ENCODE measurements around the gene RGS4. TPM values are rescaled to one million over a fixed set of nuclear protein-coding genes. Genes with fewer than 3 reads are reported as not detected.

RGS4 gene
- total and polyA plus RNA-seq, 7 donors, result 0.23 to 15.7 (median 7.8) TPM; not detected in 1

- Histone ChIP-seq H3K9me3 (no peaks in the 10 kb centered on the region), H3K36me3 (no peaks in the 10 kb centered on the region), H3K4me1 (no peaks in the 10 kb centered on the region), H3K4me3 (no peak overlapping the region), H3K27ac (no peak overlapping the region), H3K27me3 (no peaks in the 10 kb centered on the region)
- 69 to 77% methylated on average over 3 of the region's 3 CpGs for WGBS, 2 donors
- TF ChIP-seq POLR2A (IDR thresholded peaks at IDR 0.05), result no peak
- TF ChIP-seq EP300 (IDR thresholded peaks at IDR 0.05), result no peak
- no peak for DNase-seq
- intact Hi-C loops (cut with DNase I), result no loop called here
Observed at GRCh38 chr1:163035446-163036249, 33.5 kb upstream of the RGS4 start.

DNA sequence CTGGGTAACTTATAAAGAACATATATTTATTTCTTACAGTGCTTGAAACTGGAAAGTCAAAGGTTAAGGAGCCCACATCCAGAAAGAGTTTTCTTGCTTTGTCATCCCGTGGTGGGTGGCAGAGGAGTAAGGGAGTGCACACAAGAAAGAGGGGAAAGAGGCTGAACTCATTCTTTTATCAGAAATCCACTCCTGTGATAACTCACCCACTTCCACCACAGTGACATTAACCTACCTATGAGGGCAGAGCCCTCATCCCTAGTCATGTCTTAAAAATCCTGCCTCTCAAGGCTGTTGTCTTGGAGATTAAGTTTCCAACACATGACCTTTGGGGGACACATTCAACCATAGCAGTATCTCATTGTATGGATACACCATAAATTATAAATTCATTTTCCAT, 32.5 kb upstream of the RGS4 start:
- WGBS, 2 donors, result 19 to 54% methylated on average over 1 of the region's 1 CpG
- H3K4me1 ChIP-seq, result no peaks in the 10 kb centered on the region

DNA sequence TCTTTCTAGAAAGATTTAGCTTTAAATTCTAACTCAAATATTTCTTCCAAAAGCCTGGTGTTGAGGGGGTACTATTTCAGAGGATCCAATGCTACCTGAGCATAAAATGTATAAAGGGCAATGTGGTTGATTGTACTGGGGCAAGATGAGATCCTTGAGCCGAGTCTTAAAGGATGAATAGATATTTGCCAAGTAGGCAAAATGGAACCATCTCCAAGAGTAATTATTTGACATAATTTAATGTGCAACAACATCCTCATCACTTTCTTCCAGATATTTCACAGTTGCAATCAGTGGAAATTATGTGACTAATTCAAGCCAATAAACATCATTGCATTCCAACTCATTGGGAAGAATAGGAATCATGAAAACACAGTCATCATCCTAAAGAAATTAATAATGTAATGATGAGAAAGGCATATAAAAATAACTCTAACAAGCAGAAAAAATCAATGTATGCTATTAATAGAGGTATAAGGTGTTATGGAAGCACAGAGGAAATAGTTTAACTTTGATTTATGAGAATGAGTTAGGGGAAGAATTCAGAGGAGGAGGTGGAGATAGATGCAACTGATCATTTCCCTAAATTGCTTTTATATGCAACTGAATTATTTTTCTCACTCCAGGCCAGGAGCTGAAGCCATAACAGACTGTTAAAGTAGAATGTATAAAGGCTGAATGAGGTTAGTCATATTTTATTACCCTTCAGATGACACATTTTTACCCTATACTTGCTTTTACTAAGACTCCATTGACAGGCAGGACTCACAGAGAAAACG, 30.0 kb upstream of the RGS4 start:
- no peak for DNase-seq
- H3K4me1 ChIP-seq, result no peaks in the 10 kb centered on the region
- 81 to 82% methylated on average over 2 of the region's 2 CpGs for WGBS, 2 donors
- intact Hi-C loops (cut with DNase I), result no loop called here
- no peaks in the 10 kb centered on the region for H3K9me3 ChIP-seq
- TF ChIP-seq EP300 (IDR thresholded peaks at IDR 0.05), result no peak
- no peak for TF ChIP-seq POLR2AphosphoS5 (IDR thresholded peaks at IDR 0.05)
- no peak for TF ChIP-seq POLR2A (IDR thresholded peaks at IDR 0.05)
- TF ChIP-seq, protein P1, sequence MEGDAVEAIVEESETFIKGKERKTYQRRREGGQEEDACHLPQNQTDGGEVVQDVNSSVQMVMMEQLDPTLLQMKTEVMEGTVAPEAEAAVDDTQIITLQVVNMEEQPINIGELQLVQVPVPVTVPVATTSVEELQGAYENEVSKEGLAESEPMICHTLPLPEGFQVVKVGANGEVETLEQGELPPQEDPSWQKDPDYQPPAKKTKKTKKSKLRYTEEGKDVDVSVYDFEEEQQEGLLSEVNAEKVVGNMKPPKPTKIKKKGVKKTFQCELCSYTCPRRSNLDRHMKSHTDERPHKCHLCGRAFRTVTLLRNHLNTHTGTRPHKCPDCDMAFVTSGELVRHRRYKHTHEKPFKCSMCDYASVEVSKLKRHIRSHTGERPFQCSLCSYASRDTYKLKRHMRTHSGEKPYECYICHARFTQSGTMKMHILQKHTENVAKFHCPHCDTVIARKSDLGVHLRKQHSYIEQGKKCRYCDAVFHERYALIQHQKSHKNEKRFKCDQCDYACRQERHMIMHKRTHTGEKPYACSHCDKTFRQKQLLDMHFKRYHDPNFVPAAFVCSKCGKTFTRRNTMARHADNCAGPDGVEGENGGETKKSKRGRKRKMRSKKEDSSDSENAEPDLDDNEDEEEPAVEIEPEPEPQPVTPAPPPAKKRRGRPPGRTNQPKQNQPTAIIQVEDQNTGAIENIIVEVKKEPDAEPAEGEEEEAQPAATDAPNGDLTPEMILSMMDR (IDR thresholded peaks at IDR 0.05), result no peak
- H3K27me3 ChIP-seq, result no peaks in the 10 kb centered on the region
- H3K36me3 ChIP-seq, result no peaks in the 10 kb centered on the region
- H3K27ac ChIP-seq, result no peak overlapping the region
- no peak overlapping the region for H3K4me3 ChIP-seq

More for the DNA sequence above, 32.5 kb upstream of the RGS4 start:
- no peak for TF ChIP-seq EP300 (IDR thresholded peaks at IDR 0.05)
- no peaks in the 10 kb centered on the region for H3K27me3 ChIP-seq
- no peak for DNase-seq
- H3K27ac ChIP-seq, result no peak overlapping the region
- no peak overlapping the region for H3K4me3 ChIP-seq
- intact Hi-C loops (cut with DNase I), result no loop called here
- no peaks in the 10 kb centered on the region for H3K9me3 ChIP-seq
- H3K36me3 ChIP-seq, result no peaks in the 10 kb centered on the region

GRCh38 chr1:163039707-163040093, 29.5 kb upstream of the RGS4 start:
- Histone ChIP-seq H3K9me3 (no peaks in the 10 kb centered on the region), H3K27me3 (no peaks in the 10 kb centered on the region), H3K4me1 (no peaks in the 10 kb centered on the region), H3K27ac (no peak overlapping the region), H3K36me3 (no peaks in the 10 kb centered on the region), H3K4me3 (no peak overlapping the region)
- TF ChIP-seq POLR2A (IDR thresholded peaks at IDR 0.05) (no peak), EP300 (IDR thresholded peaks at IDR 0.05) (no peak), POLR2AphosphoS5 (IDR thresholded peaks at IDR 0.05) (no peak)
- TF ChIP-seq, protein P1 (IDR thresholded peaks at IDR 0.05), result no peak
- intact Hi-C loops (cut with DNase I), result no loop called here
- 94% methylated on average over 2 of the region's 2 CpGs for WGBS, 2 donors
- no peak for DNase-seq

DNA sequence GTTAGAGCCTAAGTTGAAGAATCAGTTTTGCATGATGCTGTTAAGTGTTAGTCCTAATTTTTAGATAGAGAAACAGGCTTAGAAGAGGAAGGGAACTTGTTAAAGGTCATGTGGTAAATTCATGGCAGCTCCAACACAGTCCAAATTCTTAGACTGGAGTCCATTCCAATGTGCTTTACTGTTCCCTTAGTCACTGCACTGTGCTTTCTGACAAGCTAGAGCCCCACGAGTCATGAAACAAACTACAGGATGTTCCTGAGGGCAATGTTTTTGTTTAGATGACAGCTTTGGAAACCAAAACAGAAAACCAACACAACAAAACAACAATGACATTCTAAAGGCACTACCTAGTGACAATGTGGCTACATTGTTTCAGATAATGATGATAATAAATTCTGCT, 23.1 kb upstream of the RGS4 start:
- no peaks in the 10 kb centered on the region for H3K9me3 ChIP-seq
- TF ChIP-seq POLR2A (IDR thresholded peaks at IDR 0.05), result no peak
- WGBS, 2 donors, result 9 to 13% methylated on average over 1 of the region's 1 CpG

DNA sequence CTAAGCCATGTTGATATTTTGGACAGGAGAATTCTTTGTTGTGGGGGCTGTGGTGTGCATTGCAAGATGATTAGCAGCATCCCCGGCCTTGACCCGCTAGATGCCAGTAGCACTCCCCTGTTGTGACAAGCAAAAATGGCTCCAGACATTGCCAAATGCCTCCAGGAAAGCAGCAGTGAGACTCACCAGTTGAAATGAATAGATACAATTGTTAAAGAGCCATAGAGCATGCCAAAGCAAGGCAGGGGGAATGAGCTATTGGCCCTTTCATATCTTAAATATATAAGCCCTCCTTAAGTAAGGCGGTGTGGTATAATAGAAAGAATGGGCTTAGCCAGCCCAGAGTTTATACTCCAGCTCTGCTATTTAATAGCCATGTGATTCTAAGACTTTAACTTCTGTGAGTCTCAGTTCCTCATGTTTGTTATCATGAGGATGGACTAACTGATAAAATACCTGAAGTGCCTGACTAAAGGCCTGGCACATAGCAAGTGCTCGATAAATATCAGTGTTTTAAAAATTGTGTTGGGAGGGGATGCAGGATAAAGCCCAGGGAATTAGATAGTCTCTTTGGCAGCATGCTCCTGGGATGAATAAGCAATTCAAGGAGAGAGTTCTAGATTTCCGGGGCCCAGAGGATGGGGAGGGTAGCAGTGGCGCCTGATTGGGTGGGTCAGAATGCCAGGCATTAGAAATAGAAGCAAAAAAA, 21.1 kb upstream of the RGS4 start:
- H3K4me1 ChIP-seq, result no peaks in the 10 kb centered on the region
- intact Hi-C loops (cut with DNase I), result no loop called here
- 92 to 93% methylated on average over 6 of the region's 6 CpGs for WGBS, 2 donors
- H3K27me3 ChIP-seq, result no peaks in the 10 kb centered on the region
- TF ChIP-seq, protein P1 (IDR thresholded peaks at IDR 0.05), result no peak
- no peak for TF ChIP-seq POLR2AphosphoS5 (IDR thresholded peaks at IDR 0.05)
- TF ChIP-seq POLR2A (IDR thresholded peaks at IDR 0.05), result no peak
- no peak for TF ChIP-seq EP300 (IDR thresholded peaks at IDR 0.05)
- H3K4me3 ChIP-seq, result no peak overlapping the region
- no peaks in the 10 kb centered on the region for H3K9me3 ChIP-seq
- H3K36me3 ChIP-seq, result no peaks in the 10 kb centered on the region
- no peak overlapping the region for H3K27ac ChIP-seq
- no peak for DNase-seq

More for the DNA sequence above, 23.1 kb upstream of the RGS4 start:
- H3K4me3 ChIP-seq, result no peak overlapping the region
- DNase-seq, result no peak
- H3K36me3 ChIP-seq, result no peaks in the 10 kb centered on the region
- H3K27me3 ChIP-seq, result no peaks in the 10 kb centered on the region
- intact Hi-C loops (cut with DNase I), result no loop called here
- no peaks in the 10 kb centered on the region for H3K4me1 ChIP-seq
- H3K27ac ChIP-seq, result no peak overlapping the region
